ENCODE results near the gene CEP57L1. TPM values are rescaled to one million over a fixed set of nuclear protein-coding genes. Genes with fewer than 3 reads are reported as not detected.

Gene CEP57L1
- total RNA-seq, 1 experiment from 2014 or later, result 8.4 TPM

- Histone ChIP-seq H3K4me2 (ENCODE audit: insufficient read depth, insufficient read length, low read length) (no peak overlapping the region), H2BK15ac (ENCODE audit: low read depth, low read length) (no peak overlapping the region), H2BK120ac (ENCODE audit: low read depth, low read length, poor library complexity, severe bottlenecking) (no peak overlapping the region), H3K9me3 (ENCODE audit: control insufficient read depth, low read depth, low read length) (no peaks in the 10 kb centered on the region), H3K23me2 (ENCODE audit: insufficient read length, low read depth, low read length, poor library complexity, severe bottlenecking) (no peaks in the 10 kb centered on the region), H2AK5ac (ENCODE audit: insufficient read length, low read length) (no peak overlapping the region), H3K4ac (ENCODE audit: low read depth, low read length) (no peak overlapping the region), H4K8ac (replicated peaks; ENCODE audit: insufficient read length, low read depth, low read length) (no peak overlapping the region), H2BK12ac (ENCODE audit: insufficient read length, low read depth, low read length) (no peak overlapping the region), H3K27me3 (ENCODE audit: insufficient read depth, low read length) (no peaks in the 10 kb centered on the region), H3K79me1 (ENCODE audit: insufficient read depth, low read depth, low read length, poor library complexity, severe bottlenecking) (no peaks in the 10 kb centered on the region), H3K14ac (ENCODE audit: insufficient read depth, low read length) (no peak overlapping the region), H4K20me1 (ENCODE audit: control insufficient read depth, insufficient read depth, insufficient read length) (no peaks in the 10 kb centered on the region), H3K79me2 (ENCODE audit: insufficient read depth, low read length) (no peaks in the 10 kb centered on the region), H2BK5ac (ENCODE audit: insufficient read length, low read length) (no peak overlapping the region), H3K9ac (ENCODE audit: extremely low read depth, insufficient read length, low read length) (no peak overlapping the region), H4K5ac (ENCODE audit: insufficient read length, low read depth, low read length) (no peak overlapping the region), H2BK20ac (ENCODE audit: low read depth, low read length, poor library complexity, severe bottlenecking) (no peak overlapping the region), H3T11ph (ENCODE audit: low read length) (no peak overlapping the region), H3K27ac (ENCODE audit: insufficient read length, low read depth, low read length) (no peak overlapping the region), H3K23ac (ENCODE audit: insufficient read length, low read depth, low read length) (no peak overlapping the region), H3K4me1 (ENCODE audit: insufficient read depth, low read length) (no peaks in the 10 kb centered on the region), H4K91ac (ENCODE audit: insufficient read length, low read depth, low read length) (no peak overlapping the region), H3K18ac (ENCODE audit: insufficient read length, low read depth, low read length) (no peak overlapping the region), H2AFZ (ENCODE audit: low read length) (no peak overlapping the region), H3K56ac (ENCODE audit: insufficient read length, low read depth, low read length) (no peak overlapping the region)
- Mint-ChIP-seq H3K36me3 (ENCODE audit: insufficient read depth in 1 of 3, low read depth in 3 of 3) (no peaks in the 10 kb centered on the region), H3K4me3 (no peak overlapping the region), H3K4me1 (peaks cover 4 to 6% of the 10 kb centered on the region in 2 experiments), H3K27me3 (ENCODE audit: low read depth) (no peaks in the 10 kb centered on the region), H3K27ac (no peak overlapping the region), H3K9me3 (no peaks in the 10 kb centered on the region)
- DNase-seq, result no peak
- WGBS (ENCODE audit: extremely low coverage, insufficient read length, low lambda C conversion rate), result no CpG with 5 or more reads among the region's 3 CpGs
- no peak for TF ChIP-seq CTCF (conservative IDR thresholded peaks at IDR 0.05)
Measured at GRCh38 chr6:109059153-109059552, 36.2 kb upstream of the CEP57L1 start.
